Measurements from ENCODE around the gene PGC.

DNA sequence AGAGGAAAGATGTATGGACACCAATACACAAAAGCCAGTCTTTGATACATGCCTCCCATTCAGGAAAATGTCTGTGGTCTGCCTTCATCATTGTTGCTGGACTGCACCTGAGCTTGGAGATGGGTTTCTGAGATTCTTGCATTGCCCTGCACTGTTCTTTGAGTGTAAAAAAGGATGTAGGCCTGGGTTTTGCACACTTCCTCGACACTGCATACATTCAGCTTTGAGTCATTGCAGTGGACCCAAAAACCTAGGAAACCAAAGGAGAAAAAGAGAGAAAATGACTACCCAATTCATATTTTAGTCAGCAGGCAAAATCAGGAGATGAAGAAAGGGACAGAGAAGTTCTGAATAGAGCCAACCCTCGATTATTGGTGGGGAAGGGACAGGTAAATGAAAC is 49.3 kb upstream of the PGC start:
- TF ChIP-seq POLR2A (IDR thresholded peaks at IDR 0.05) = no peak
- TF ChIP-seq, protein P1, sequence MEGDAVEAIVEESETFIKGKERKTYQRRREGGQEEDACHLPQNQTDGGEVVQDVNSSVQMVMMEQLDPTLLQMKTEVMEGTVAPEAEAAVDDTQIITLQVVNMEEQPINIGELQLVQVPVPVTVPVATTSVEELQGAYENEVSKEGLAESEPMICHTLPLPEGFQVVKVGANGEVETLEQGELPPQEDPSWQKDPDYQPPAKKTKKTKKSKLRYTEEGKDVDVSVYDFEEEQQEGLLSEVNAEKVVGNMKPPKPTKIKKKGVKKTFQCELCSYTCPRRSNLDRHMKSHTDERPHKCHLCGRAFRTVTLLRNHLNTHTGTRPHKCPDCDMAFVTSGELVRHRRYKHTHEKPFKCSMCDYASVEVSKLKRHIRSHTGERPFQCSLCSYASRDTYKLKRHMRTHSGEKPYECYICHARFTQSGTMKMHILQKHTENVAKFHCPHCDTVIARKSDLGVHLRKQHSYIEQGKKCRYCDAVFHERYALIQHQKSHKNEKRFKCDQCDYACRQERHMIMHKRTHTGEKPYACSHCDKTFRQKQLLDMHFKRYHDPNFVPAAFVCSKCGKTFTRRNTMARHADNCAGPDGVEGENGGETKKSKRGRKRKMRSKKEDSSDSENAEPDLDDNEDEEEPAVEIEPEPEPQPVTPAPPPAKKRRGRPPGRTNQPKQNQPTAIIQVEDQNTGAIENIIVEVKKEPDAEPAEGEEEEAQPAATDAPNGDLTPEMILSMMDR (IDR thresholded peaks at IDR 0.05) = no peak
- no peak for TF ChIP-seq POLR2AphosphoS5 (IDR thresholded peaks at IDR 0.05)
- no peak for TF ChIP-seq EP300 (IDR thresholded peaks at IDR 0.05)

Measured in sigmoid colon (tissue), 4 donors.